Tibial nerve (tissue), 4 donors: Measurements from ENCODE around the gene SIRPA. TPM values are rescaled to one million over a fixed set of nuclear protein-coding genes. Genes with fewer than 3 reads are reported as not detected.

ENCODE experiments used
- DNase-seq, 2 donors: peaks; one replicate each; pipeline ENCODE4 v3.0.0-alpha.2; 2019; ENCODE audit warnings: low spot score in 2 of 2
- H3K27ac ChIP-seq, 4 donors: fragments of 200-600 bp; sonication (generic) in 3 of 4; one replicate each; pipeline ENCODE4 v1.5.1; 2017 to 2019; ENCODE audit warnings: mild to moderate bottlenecking in 1 of 4
- H3K27me3 ChIP-seq, 2 donors: fragments of 200-600 bp; sonication (generic) in 1 of 2; one replicate each; pipeline versions ENCODE4 v1.5.1 to v1.6.0; 2017 to 2019
- H3K36me3 ChIP-seq, 3 donors: fragments of 200-600 bp; sonication (generic); one replicate each; pipeline ENCODE4 v1.5.1; 2018 to 2019
- H3K4me1 ChIP-seq, 4 donors: fragments of 200-600 bp; sonication (generic) in 3 of 4; one replicate each; pipeline ENCODE4 v1.5.1; 2017 to 2019
- H3K4me3 ChIP-seq, 4 donors: fragments of 200-600 bp; sonication (generic) in 3 of 4; one replicate each; pipeline ENCODE4 v1.5.1; 2017 to 2019; ENCODE audit warnings: mild to moderate bottlenecking in 1 of 4, moderate library complexity in 1 of 4
- H3K9me3 ChIP-seq, 4 donors: fragments of 200-600 bp; sonication (generic) in 3 of 4; one replicate each; pipeline ENCODE4 v1.5.1; 2017 to 2019
- EP300 ChIP-seq, 2 donors: sonication (generic); formaldehyde crosslinking; IDR thresholded peaks; one replicate each; pipeline ENCODE4 v1.6.1; 2017; ENCODE audit warnings: antibody characterized with exemption in 2 of 2, mild to moderate bottlenecking in 1 of 2
- POLR2A ChIP-seq, 2 donors: fragments of 450-650 bp; IDR thresholded peaks; one replicate each; pipeline ENCODE4 v1.6.1; 2017; ENCODE audit warnings: antibody characterized with exemption in 2 of 2, mild to moderate bottlenecking in 2 of 2, moderate library complexity in 2 of 2
- WGBS, 2 donors: methylation state at CpG; one replicate each; pipeline ENCODE4 v1.1.5; 2018; 5-methylcytosine and 5-hydroxymethylcytosine counted together
- total RNA-seq, 4 donors: library from RNA; depleted of rRNA; stranded (reverse); fragments of >200 nt; gene quantifications; one replicate each; pipeline ENCODE4 v1.1.0, GENCODE V29; 2016
- TF ChIP-seq, protein P1 (sequence below), 5 experiments: fragments of 200-600 bp in 3 of 5; fragments of 450-650 bp in 2 of 5; sonication (generic) in 3 of 5; IDR thresholded peaks; one replicate each; pipeline ENCODE4 v1.5.1; 2016 to 2019; ENCODE audit warnings: antibody characterized with exemption in 5 of 5, mild to moderate bottlenecking in 3 of 5, moderate library complexity in 2 of 5

SIRPA gene
- total RNA-seq, 4 donors from 2014 or later, result 31.7 to 53.0 (median 41.1) TPM

DNA sequence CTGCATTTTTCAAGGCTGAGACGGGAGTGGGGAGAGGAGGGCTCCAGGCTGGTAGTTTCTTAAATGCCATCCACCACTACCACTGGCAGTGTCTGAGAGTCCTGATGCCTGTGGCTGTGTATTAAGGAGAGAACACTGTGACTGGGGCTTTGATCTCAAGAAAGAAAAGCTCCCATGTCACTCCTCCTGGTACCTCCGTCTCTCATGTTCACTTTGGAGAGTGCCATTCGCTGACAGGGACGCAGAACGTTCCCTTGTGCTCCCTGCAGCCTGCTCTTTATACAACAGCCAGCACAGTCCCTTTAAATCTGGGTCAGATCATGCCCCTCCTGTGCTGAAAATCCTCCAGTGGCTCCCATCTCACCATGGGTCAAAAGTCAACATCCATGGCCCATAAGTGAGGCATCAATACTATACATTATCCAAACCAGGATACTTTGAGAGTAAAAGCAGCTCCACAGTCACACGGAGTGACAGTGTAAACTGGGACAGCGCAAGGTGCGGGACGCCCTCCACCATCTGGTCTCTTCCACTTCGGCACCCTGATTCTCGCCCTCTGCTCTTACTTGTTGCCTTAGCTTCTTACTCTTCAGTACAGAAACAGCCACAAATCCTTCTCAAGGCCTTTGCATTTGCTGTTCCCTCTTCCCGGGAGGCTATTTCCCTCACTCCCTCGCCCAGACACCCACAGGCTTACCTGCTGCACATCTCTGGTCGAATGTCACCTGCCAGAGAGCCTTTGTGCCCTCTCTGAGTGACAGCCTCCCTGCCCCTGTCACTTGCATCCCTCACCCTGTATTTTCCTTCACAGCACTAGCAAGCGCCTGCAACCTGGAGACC, 78.6 kb downstream of the SIRPA start:
- 65 to 69% methylated on average over 15 of the region's 15 CpGs for WGBS, 2 donors
- no peak for DNase-seq
- TF ChIP-seq, protein P1, sequence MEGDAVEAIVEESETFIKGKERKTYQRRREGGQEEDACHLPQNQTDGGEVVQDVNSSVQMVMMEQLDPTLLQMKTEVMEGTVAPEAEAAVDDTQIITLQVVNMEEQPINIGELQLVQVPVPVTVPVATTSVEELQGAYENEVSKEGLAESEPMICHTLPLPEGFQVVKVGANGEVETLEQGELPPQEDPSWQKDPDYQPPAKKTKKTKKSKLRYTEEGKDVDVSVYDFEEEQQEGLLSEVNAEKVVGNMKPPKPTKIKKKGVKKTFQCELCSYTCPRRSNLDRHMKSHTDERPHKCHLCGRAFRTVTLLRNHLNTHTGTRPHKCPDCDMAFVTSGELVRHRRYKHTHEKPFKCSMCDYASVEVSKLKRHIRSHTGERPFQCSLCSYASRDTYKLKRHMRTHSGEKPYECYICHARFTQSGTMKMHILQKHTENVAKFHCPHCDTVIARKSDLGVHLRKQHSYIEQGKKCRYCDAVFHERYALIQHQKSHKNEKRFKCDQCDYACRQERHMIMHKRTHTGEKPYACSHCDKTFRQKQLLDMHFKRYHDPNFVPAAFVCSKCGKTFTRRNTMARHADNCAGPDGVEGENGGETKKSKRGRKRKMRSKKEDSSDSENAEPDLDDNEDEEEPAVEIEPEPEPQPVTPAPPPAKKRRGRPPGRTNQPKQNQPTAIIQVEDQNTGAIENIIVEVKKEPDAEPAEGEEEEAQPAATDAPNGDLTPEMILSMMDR (IDR thresholded peaks at IDR 0.05), result no peak
- TF ChIP-seq EP300 (IDR thresholded peaks at IDR 0.05) (no peak), POLR2A (IDR thresholded peaks at IDR 0.05) (no peak)
- Histone ChIP-seq H3K4me1 (no peaks in the 10 kb centered on the region), H3K36me3 (no peaks in the 10 kb centered on the region), H3K9me3 (no peaks in the 10 kb centered on the region), H3K27ac (no peak overlapping the region), H3K27me3 (peaks cover 0 to 8% of the 10 kb centered on the region in 2 donors), H3K4me3 (no peak overlapping the region)

DNA sequence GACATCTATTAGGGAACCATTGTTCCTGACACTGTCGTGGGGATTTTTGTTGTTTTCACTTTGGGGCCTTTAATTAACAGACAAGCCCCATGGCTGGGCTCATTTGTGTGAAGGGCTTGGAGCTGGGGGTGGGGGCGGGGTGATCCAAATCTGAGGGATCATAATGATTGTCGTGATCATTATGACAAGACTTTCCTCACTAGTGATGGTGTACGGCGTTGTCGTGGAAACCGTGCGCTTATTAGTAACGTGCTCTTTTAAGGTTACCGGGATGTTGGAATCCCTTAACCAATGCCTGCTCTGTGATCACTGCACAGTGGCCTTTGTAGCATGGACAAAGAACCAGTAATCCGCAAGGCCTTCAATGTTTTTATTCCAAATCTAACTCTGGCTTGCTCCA, 80.1 kb downstream of the SIRPA start:
- TF ChIP-seq POLR2A (IDR thresholded peaks at IDR 0.05) (no peak), EP300 (IDR thresholded peaks at IDR 0.05) (no peak)
- TF ChIP-seq, protein P1 (IDR thresholded peaks at IDR 0.05), result no peak
- DNase-seq, result no peak
- Histone ChIP-seq H3K27ac (no peak overlapping the region), H3K36me3 (no peaks in the 10 kb centered on the region), H3K9me3 (no peaks in the 10 kb centered on the region), H3K4me1 (no peaks in the 10 kb centered on the region), H3K27me3 (peaks cover 0 to 16% of the 10 kb centered on the region in 2 donors), H3K4me3 (no peak overlapping the region)
- WGBS, 2 donors, result 81 to 82% methylated on average over 11 of the region's 11 CpGs

DNA sequence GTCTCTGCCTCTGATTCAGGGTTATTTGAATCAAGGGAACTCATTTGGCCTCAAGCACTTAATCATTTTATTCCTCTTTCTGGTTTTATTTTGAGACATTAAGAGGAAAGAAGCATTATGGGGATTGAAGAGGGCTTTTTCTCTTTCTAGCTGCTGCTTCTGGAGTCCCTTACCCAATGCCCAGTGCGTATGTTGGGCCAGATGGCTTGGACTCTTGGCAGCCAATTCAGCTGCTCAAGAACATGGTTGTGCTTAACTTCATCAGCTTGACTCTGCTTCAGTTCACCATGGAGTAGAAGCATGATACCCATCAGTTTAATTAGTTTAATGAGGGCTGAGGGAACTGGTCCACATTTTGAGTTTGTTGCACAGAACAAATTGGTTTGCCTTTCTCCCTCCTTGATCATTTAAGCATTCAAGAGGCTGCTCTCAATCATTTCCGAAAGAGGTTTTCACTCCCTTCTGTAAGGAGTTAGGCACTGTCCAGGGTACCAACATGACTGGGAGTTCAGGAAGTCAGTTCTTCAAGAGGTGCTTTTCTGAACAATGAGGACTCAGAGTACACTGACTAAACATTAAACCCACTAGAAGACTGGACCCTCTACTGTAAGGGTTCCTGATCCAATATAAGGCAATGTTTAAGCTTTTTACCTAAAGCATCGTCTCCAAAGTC, 84.0 kb downstream of the SIRPA start:
- no peaks in the 10 kb centered on the region for H3K36me3 ChIP-seq
- no peaks in the 10 kb centered on the region for H3K4me1 ChIP-seq
- DNase-seq, result no peak
- 37 to 67% methylated on average over 3 of the region's 3 CpGs for WGBS, 2 donors
- no peak overlapping the region for H3K4me3 ChIP-seq
- peaks cover 0 to 3% (median 0%) of the 10 kb centered on the region in 4 donors for H3K9me3 ChIP-seq
- TF ChIP-seq POLR2A (IDR thresholded peaks at IDR 0.05) (no peak), EP300 (IDR thresholded peaks at IDR 0.05) (no peak)
- TF ChIP-seq, protein P1 (IDR thresholded peaks at IDR 0.05), result no peak
- no peak overlapping the region for H3K27ac ChIP-seq
- peaks cover 0 to 22% of the 10 kb centered on the region in 2 donors for H3K27me3 ChIP-seq

DNA sequence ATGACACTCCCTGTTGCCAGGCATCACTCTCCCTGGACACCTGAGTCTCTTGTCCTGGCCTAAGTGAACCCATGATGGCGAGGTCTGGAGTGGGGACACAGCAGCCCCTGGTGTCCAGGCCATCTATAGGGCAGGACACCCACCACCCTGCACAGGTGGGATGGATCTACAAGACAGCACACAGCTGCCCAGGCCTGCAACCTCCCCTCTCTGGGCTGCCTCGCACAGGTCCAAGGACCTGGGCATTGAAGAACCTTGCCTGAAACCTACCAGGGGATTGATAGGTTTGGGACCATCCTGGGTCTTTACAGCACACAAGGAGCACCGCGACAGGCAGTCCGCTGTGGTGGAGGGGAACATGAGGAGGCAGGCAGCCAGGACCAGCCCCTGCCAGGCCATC, 87.5 kb downstream of the SIRPA start:
- peaks cover 0 to 22% of the 10 kb centered on the region in 2 donors for H3K27me3 ChIP-seq
- no peak for TF ChIP-seq POLR2A (IDR thresholded peaks at IDR 0.05)
- TF ChIP-seq, protein P1 (IDR thresholded peaks at IDR 0.05), result no peak
- TF ChIP-seq EP300 (IDR thresholded peaks at IDR 0.05), result no peak
- H3K36me3 ChIP-seq, result no peaks in the 10 kb centered on the region
- H3K4me1 ChIP-seq, result no peaks in the 10 kb centered on the region
- 78 to 80% methylated on average over 4 to 5 of the region's 5 CpGs for WGBS, 2 donors
- H3K9me3 ChIP-seq, result peaks cover 0 to 3% (median 0%) of the 10 kb centered on the region in 4 donors
- no peak overlapping the region for H3K27ac ChIP-seq
- H3K4me3 ChIP-seq, result no peak overlapping the region
- DNase-seq, result no peak

DNA sequence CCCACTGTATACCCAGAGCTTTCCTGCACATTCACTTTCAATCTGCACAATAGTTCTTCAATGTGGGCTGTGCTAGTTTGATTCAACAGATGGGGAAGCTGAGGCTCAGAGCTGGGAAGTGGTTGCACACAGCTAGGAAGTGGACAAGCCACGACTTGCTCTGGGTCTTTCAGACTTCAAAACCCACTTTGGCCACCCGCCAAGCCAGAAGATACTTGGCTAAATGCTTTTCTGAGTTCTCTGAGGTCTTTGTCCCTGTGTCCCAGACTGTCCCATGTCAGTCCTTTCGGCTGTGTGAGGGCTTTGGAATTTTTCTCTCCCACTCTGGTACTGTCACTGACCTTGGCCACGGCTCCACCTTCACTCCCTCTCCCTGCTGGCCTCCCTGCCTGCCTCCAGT, 88.1 kb downstream of the SIRPA start:
- H3K4me3 ChIP-seq, result no peak overlapping the region
- no peaks in the 10 kb centered on the region for H3K4me1 ChIP-seq
- no peak for TF ChIP-seq POLR2A (IDR thresholded peaks at IDR 0.05)
- no peak for TF ChIP-seq EP300 (IDR thresholded peaks at IDR 0.05)
- TF ChIP-seq, protein P1 (IDR thresholded peaks at IDR 0.05), result no peak
- DNase-seq, result no peak
- no peak overlapping the region for H3K27ac ChIP-seq
- peaks cover 0 to 22% of the 10 kb centered on the region in 2 donors for H3K27me3 ChIP-seq
- no peaks in the 10 kb centered on the region for H3K36me3 ChIP-seq
- H3K9me3 ChIP-seq, result peaks cover 0 to 3% (median 0%) of the 10 kb centered on the region in 4 donors
- WGBS, 2 donors, result 44 to 47% methylated on average over 4 of the region's 4 CpGs
